Myocyte (in vitro differentiated cells): ENCODE data around the gene CTU2. TPM values are rescaled to one million over a fixed set of nuclear protein-coding genes. Genes with fewer than 3 reads are reported as not detected.
A peak's percentile ranks its signal among the peaks of the same experiment; 100 is the strongest.

Experiments
- DNase-seq: peaks from one replicate; pipeline ENCODE4 v3.0.0-alpha.2; 2012; ENCODE audit warnings: low read depth
- total RNA-seq: library from RNA; depleted of rRNA; stranded (reverse); fragments of >200 nt; gene quantifications from 2 replicates; pipeline ENCODE4 v1.2.3, GENCODE V29; 2014

CTU2 gene
- total RNA-seq, 1 donor from 2014 or later, result 20.6 TPM

DNA sequence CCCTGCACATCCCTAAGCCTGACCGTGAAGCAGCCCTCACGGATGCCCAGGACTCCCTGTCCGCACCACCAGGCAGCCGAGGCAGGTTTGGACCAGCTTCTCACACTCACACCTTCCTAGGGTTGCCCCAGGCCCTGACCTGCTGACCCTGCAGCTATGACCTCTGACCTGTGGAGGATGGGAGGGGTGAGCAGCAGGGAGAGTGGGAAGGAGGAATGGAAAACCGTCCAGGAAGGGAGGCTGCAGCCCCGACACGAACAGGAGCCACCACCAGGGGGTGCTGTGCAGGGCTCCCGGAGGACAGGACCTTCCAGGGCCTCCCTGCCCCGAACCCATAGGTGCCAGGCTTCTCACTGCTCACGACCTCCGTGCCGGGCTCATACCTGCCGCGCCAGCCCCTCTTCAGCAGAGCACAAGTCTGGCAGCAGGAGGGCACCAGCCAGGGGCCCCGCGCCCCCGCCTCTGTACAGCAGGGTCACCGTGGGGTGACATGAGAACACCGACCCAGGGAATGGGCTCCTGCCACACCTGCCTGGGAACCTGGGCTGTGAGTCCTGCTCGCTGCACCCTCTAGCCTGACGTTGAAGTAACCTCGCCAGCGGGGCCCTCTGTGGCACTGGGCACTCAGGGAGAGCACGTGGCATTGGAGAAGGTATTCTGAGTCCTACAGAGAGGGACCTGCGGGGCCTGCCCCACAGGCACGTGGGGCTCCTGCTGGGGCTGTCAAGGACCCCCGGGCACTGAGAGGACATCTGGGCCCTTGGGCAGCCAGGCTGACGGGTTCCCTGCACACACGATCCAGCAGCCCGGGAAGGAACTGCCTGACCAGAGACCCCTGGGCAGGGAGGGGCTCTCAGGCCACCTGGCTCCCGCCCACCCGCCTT, 37.6 kb downstream of the CTU2 start:
- DNase-seq, result peak; percentile 67

DNA sequence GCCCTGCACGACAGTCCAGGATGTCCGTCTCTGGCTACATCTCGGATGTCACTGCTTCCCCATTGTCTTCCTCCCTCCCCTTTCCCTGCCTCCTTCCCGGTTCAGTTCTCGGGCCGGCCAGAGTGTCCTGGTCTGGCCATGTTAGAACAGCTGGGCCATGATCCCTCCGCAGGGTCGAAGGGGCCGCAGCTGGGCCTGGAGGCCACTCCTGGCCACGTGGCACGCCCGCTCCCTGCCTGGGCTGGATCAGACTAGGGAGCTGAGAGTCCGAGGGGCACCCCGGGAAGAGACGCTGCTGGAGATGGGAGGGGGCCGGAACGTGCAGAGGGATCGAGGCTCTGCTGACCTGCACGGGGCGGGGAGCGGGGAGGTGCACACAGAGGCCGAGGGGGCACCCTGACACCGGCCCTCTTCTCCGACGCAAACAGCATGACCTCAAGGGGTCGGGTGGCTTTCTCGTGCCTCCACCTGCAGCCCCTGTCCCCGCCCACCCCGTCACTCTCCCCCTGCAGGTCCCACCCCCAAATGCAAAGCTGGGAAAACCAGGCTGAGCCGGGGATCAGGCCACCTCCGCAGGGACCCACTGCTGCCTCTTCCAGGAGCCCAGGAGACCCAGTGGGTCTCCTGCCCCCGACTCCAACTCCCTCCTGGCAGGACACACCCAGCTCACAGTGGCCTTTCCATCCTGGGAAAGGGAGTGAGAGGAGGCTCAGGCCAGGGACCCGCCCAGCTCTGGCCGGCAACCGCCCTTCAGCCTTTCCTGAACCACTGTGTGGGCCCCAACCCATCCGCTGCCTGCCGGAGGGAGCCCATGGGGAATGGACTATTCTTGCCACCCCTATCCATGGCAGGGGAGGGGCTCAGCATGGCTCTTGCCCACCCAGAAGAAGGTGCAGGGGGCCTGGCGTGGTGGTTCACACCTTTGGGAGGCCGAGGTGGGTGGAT, 38.5 kb downstream of the CTU2 start:
- DNase-seq, result peak; percentile 42

DNA sequence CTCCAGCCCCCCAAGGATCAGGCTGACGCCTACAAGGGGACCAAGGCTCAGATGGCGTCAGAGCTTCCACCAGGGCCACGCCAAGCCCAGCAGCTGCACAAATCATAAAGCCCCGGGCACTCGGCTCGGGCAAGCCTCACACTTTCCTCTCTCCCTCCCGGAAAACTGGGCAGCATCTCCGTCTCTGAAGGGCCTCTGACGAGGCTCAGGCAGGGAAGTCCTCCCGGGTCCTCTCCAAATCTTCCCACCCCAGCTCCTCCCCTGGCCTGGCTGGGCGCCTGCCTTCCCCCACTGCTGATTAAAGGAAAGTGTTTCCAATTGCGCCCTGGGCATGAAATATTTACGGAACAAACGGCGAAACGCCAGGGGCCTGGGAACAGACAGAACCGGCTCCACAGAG, 40.2 kb downstream of the CTU2 start:
- DNase-seq, result no peak

DNA sequence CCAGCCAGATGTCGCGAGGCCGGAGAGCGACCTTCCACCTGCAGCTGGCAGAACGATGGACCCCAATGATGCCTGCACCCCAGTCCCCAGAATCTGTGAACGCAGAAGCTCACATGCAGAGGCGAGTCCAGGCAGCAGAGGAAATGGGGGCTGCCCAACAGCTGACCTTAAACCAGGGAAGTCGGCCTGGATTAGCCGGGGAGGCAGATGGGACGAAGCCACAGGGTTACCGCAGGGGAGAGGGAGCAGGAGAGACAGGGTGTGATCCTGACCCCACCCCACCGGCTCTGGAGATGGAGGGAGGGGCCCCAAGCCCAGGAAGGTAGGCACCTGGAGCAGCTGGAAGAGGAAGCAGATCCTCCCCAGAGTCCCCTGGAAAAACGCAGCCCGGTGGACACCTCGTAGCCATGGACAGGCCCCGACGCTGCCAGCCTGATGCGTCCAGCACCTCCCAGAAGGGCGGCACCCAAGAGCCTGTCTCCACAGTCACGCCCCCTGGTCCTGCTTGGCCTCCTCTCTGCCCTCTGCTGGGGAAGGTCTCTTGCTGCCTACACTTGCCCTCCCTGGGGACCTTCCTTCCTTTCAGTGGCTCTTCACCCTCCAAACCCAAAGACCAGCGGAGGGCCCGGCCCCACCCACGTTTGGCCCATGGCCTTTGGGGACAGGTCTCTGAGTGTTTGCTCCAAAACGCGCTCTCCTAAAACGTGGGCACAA, 41.4 kb downstream of the CTU2 start:
- DNase-seq, result peak; percentile 31

DNA sequence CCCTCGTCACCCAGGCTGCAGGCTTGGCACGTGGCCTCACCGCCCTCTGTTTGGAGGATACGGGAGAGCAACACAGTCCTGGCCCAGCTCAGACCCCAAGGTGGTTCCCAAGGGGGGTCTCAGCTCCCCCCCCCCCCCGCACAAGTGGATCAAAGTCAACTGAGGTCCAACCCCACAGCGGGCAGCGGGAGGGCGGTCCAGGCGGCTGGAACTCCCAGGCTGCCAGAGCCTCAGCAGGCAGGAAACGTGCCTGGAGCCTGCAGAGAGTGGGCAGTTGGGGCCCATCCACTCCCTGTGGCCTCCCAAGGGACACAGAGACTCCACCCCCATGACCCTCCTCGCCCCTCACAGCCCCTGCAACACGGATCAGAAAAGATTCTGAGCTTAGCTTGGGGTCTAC, 42.1 kb downstream of the CTU2 start:
- no peak for DNase-seq

DNA sequence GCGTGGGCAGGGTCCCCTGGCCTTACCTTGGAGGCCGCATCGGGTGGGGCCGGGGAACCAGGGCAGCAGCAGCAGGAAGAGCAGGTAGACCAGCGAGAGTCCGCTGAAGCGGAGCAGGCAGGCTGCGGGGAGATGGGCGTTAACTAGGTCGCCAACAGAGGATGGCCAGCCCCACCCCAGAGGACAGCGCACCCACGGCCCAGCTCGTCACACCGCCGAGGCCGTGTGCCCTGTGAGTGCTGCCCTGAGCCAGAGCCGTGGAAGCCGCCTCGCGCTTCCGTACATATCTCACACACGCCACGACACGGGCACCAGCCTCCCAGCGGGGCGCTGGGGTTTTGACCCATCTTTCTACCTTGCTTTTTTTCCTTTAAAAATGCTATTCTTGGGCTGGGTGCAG, 43.1 kb downstream of the CTU2 start:
- no peak for DNase-seq

DNA sequence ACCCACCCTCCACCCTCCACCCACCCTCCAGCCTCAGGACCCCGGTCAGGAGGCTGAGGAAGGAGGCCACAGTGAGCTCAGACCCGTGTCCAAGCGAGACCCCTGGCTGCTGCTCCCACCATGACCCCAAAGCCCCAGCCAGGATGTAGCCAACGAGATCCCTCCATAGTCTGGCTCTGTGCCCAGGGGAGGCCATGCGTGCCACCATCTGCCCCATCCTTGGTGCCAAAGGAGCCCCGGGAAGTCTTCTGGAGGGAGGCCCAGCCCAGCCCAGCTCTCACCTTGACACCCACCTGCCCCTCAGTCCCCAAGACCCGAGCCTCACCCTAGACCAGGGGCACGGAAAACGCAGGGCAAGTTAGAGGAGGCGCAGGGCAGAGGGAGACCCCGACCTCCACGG, 44.6 kb downstream of the CTU2 start:
- no peak for DNase-seq

DNA sequence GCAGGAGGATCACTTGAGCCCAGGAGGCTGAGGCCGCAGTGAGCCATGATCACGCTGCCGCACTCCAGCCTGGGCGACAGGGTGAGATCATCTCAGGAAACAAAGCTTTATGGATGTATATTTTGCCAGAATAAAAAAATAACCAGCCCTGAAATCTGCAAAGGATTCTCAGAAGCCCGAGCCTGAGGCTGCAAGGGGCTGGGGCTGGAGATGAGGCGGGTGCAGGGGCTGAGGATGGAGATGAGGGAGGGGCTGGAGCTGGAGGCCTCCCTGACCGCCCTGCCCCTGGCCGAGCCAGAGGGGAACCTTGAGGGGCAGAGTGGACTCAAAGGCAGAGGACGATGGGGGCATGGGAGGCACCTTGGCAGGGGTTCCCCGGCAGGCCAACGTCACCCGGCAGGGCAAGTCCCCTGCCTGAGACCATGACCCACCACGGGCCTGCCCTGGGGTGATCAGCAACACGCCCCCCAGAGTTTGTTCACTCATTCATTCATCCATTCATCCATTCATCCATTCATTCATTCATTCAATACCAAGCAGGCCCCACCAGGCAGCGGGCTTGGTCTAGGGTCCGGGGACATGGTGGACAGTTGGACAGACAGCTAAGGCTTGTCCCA, 46.2 kb downstream of the CTU2 start:
- no peak for DNase-seq

DNA sequence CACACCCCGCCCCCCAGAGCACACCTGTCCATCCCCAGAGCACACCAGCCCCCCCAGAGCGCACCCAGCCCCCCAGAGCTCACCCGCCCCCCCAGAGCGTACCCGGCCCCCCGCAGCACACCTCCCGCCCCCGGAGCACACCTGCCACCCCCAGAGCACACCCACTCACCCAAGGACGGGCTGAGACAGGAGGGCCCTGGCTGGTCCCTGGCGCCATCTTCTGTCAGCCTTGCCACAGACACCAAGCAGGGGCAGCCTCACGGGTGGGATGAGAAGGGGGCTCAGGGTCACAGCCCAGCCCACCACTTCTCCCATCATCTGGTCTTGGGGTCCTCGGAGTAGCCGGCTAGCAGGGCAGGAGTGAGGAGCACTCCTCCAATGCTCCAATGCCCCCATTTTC, 46.9 kb downstream of the CTU2 start:
- no peak for DNase-seq

DNA sequence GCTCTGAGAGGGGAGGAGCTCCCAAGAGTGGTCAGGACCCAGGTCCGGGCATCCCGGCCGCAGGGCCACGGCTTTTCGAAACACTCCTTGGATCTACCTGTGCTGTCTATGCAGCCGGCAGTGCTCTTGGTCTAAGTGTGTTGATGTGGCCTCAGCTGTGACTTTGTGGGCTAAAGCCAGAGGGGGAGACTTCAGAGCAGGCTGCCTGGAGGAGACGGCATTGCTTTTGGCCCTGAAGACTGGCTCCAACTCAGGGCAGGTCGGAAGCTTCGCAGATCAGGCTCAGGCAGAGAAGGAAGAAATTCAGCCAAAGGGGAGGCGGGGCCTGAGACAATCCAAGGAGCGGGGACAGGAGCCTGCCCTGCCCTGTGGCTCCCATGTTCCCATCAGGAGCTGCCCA, 47.3 kb downstream of the CTU2 start:
- no peak for DNase-seq

DNA sequence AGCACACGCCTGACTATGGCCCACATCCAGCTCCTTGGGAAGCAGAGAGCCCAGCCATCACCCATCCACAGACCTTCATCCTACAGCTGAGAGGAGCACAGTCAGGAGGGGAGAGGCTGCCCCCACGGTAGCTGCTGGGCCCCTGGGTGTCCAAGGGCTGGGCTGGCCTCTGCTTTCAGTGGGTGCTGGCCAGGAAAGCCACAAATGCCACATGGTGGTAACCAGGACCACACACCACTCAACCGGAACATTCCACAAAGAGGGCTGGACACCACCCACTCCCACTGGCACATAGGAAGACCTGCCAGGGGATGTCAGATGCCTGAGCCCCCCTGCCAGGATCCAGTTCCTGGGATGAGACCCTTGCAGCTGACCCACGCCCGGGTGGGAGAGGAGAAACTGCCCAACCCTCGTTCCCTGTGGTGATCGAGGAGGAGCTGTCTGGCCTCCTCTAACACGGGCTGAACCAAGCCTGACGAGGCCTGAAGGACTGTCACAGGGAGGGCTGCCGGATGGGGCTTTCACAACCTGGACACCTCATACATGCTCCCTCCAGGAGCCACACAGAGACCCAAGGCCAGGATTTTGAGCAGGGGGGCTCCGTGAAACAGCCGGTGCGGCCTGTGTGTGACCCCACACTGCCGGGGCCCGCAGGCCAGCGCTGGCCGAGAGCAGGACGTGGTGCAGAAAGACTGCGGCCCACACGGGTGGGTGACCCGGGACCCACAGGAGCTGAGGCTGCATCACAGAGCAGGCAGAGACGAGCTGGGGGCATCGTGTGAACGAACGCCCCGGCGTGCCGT, 48.0 kb downstream of the CTU2 start:
- peak; percentile 39 for DNase-seq

DNA sequence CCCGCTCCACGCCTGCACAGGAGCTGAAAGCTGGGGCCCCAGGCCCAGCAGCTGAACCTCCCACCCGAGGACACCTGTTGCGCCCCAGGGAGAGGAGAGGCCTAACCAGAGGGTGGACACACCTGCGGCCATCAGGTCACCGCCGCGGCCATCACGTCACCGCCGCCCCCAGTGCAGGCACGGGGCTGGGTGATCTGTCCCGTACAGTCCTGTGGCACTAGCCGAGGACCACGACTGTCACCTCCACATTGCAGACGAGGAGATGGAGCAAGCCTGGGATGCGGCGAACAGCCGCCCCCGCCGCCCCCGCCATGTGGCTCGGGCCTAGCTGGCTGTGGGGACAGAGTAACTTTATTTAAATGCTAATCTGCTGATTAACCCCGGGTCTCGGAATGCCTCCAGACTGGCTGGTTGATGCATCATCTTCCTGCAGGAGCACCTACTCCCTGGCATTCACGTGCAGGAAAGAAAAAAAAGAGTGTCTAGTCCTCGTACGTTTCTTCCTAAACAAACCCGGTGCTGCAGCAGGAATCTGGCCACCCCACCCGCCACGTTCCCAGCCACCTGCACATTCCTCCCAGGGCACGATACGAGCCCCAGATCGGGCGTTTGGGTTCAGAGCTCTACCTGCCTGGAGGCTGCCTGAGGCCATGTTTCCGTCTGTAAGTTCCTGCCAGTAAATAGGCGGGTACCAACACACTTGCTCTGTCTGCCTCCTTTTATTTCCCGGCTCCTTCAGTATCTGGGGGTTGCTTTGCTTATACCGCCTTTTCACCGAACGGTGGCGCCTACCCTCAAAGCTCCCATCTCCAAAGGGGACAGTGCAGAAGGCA, 48.8 kb downstream of the CTU2 start:
- no peak for DNase-seq

DNA sequence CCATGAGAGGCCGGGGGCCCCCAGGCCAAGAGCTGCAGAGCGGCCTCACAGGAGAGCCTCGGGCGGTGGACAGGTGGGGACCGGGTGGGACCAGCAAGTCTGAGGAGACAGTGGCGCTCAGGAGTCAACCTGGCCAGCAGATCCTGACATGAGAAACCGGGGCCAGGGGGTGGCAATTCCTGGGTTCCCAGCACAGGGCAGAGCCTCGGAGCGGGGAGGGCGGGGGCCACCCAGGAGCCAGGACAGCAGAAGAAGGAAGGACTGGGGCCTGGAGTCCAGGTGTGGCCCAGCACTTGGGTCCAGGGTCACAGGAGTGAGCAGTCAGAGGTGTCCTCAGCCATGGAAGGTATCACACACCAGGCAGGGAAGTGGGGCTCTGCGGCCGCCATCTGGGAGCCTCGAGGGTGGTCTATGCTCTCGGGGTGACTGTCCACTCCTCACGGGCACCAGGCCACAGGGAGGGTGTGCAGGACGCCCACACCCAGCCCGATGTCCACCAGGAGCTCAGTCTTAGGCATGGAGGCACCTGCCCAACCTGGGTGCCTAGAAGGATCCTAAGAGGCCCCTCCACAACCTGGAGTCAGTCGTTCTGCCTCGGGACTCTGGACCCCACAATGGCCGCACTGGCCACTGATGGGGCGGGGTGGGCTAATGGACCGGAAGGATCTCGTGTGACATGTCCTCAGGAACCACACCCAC, 49.6 kb downstream of the CTU2 start:
- no peak for DNase-seq

DNA sequence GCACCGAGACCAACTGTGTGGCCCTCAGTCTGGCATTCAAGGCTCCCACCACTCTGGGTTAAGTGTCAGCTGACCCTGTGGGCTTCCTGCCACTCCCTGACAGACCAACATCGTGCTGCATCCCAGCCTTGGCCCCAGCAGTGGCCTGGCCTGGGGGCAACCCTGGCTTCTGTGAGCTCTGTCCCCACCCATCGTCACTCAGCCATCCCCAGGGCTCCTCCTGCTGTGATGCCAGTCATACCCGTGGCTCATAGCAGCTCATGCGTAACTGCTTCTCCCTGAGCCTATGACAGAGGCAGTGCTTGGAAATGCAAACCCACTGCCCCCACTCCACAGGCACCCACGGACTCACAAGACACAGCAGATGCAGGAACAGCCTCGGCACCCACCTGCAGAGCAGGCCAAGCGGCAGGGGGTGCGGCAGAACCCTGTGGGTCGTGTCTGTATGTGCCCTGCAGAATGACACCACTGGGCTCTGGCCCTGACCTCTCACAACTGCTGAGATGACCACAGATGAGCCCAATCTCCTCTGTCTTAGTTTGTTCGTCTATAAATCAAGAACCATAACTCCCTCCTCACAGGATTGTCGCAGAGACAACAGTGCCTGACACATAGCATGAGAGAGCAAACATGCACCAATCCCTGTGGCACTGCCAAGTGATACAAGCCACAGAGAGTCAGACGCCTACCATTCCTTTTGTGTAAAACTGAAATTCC, 52.1 kb downstream of the CTU2 start:
- peak; percentile 51 for DNase-seq

DNA sequence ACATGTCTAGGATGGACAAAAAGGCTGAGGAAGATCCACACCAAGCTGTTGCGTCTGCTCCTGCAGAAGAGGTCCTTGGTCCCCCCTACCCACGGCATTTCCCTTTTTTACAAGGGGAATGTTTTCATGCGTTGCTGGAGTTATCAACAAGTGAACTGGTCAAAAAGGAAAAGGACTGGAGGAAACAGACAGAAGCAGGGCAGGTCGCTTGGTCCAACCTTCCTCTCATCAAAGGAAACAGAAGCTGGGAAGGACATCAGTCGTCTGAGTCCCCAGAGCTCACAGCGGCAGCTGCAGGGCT, 52.6 kb downstream of the CTU2 start:
- no peak for DNase-seq

DNA sequence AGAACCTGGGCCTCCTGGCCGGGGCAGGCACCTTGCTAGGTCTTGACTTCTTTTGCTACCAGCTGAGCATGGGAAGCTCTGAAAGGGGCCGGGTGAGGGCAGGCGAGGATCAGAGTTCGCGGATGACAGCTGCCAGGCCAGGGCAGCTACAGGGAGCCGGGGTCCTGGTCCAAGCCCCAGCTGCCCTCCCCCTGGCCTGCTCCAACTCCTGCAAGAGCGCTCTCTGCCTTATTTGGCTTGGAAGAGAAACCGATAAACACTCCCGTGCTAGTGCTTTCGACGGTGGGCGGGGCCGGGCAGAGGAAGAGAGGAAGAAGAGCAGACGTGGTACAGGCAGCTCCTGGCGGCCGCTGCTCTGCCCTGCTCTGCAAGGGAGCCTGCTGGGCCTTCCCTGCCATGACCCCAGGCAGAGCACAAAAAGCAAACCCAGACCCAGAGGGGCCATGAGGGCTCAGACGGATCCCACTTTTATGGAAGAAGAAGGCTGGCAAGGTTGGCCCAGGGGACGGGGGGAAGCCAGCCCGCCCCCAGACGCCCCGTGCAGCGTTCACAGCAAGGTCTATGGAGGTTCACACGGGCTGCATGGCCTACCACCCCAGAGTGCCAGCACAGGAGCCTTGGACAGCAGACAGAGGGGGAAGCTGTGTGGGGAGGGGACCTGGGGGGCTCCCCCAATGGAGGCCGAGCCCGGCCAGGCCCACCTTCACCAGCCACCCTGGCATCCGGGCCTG, 53.1 kb downstream of the CTU2 start:
- DNase-seq, result no peak

DNA sequence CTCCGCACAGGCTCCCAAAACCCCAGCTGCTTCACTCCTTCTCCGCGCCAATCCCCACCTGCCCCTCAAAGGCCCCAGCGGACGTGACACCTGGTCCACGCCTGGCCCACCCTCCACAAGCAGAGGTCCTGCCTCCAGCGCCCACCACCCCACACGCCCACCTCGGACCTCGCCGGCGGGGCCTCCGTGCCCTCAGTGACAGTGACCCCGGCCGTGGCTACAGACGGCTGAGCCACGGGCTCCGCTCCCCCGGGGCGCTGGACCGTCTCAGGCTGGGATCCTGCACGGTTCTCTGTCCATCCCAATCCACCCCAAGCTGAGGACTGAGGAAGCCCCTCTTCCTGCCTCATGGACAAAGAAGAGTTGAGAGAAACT, 53.7 kb downstream of the CTU2 start:
- no peak for DNase-seq
